ELR (cell line): ENCODE results near the gene RABEPK.
"Not testable (repeated sequence)": the region's sequence is repeated elsewhere in the genome, so short reads cannot be mapped to it uniquely, and the experiment has no call there.

Source experiments
- DNase-seq: peaks from one replicate; pipeline ENCODE4 v3.0.0-alpha.2; 2015; ENCODE audit warnings: low read depth

RABEPK gene

GRCh38 chr9:125195591-125195990, 4.8 kb upstream of the RABEPK start:
- not testable (repeated sequence) for DNase-seq

- DNase-seq: peak; percentile 10
Observed at GRCh38 chr9:125202846-125203618, 2.7 kb downstream of the RABEPK start.

GRCh38 chr9:125204477-125204876, 4.1 kb downstream of the RABEPK start:
- no peak for DNase-seq

- DNase-seq: no peak
Observed at GRCh38 chr9:125214186-125214585, 13.8 kb downstream of the RABEPK start.

- DNase-seq: no peak
Observed at GRCh38 chr9:125218621-125219020, 18.3 kb downstream of the RABEPK start.

GRCh38 chr9:125224858-125225257, 24.5 kb downstream of the RABEPK start:
- DNase-seq: not testable (repeated sequence)

- DNase-seq: no peak
Observed at GRCh38 chr9:125227761-125228160, 27.4 kb downstream of the RABEPK start.

- peak; percentile 99 for DNase-seq
Observed at GRCh38 chr9:125233678-125234077, 33.3 kb downstream of the RABEPK start.

- DNase-seq: not testable (repeated sequence)
Observed at GRCh38 chr9:125234099-125234498, 33.8 kb downstream of the RABEPK start.

GRCh38 chr9:125235804-125236519, 35.6 kb downstream of the RABEPK start:
- DNase-seq: no peak

GRCh38 chr9:125236520-125237159, 36.3 kb downstream of the RABEPK start:
- DNase-seq: not testable (repeated sequence)

GRCh38 chr9:125238127-125238914, 38.0 kb downstream of the RABEPK start:
- DNase-seq: no peak

GRCh38 chr9:125238915-125239446, 38.6 kb downstream of the RABEPK start:
- no peak for DNase-seq

GRCh38 chr9:125239631-125240597, 39.6 kb downstream of the RABEPK start:
- DNase-seq: no peak

- peak; percentile 58 for DNase-seq
Observed at GRCh38 chr9:125240649-125240999, 40.3 kb downstream of the RABEPK start.

GRCh38 chr9:125241000-125241862, 40.9 kb downstream of the RABEPK start, which contains the start of gene HSPA5:
Gene HSPA5, minus strand, starts transcription at chr9:125241343. Its CDS starts 217 bp downstream, at chr9:125241126.
- peak; percentile 100 for DNase-seq

- no peak for DNase-seq
Observed at GRCh38 chr9:125241863-125242739, 41.8 kb downstream of the RABEPK start.

GRCh38 chr9:125243792-125244260, 43.5 kb downstream of the RABEPK start:
- DNase-seq: no peak
